Smooth muscle cell (in vitro differentiated cells): ENCODE results near the gene ISLR2. TPM values are rescaled to one million over a fixed set of nuclear protein-coding genes. Genes with fewer than 3 reads are reported as not detected.
"Not testable (repeated sequence)": the region's sequence is repeated elsewhere in the genome, so short reads cannot be mapped to it uniquely, and the experiment has no call there.

Experiments used
- DNase-seq: peaks from one replicate; lab custom pipeline; 2025; ENCODE audit not compliant: unreplicated experiment; lab: John Stamatoyannopoulos, UW
- H2AFZ ChIP-seq: fragments of 200-600 bp; sonication (generic); 2 replicates; pipeline ENCODE4 v1.6.0; 2016; ENCODE audit warnings: antibody characterized with exemption, low read depth, mild to moderate bottlenecking
- H3F3A ChIP-seq: fragments of 200-600 bp; sonication (generic); 2 replicates; pipeline ENCODE4 v1.6.0; 2017; ENCODE audit warnings: antibody characterized with exemption, low read depth
- H3K27ac ChIP-seq: fragments of 200-600 bp; sonication (generic); 2 replicates; pipeline ENCODE4 v1.5.1; 2016; ENCODE audit warnings: low read depth, mild to moderate bottlenecking
- H3K27me3 ChIP-seq: fragments of 200-600 bp; sonication (generic); 2 replicates; pipeline ENCODE4 v1.6.1; 2016; ENCODE audit warnings: low read depth, mild to moderate bottlenecking
- H3K36me3 ChIP-seq: fragments of 200-600 bp; sonication (generic); 2 replicates; pipeline ENCODE4 v1.5.1; 2016; ENCODE audit warnings: low read depth
- H3K4me1 ChIP-seq: fragments of 200-600 bp; sonication (generic); 2 replicates; pipeline ENCODE4 v1.5.1; 2016; ENCODE audit warnings: low read depth
- H3K4me2 ChIP-seq: fragments of 200-600 bp; sonication (generic); 2 replicates; pipeline ENCODE4 v1.6.0; 2016; ENCODE audit warnings: mild to moderate bottlenecking
- H3K4me3 ChIP-seq: fragments of 200-600 bp; sonication (generic); 2 replicates; pipeline ENCODE4 v1.5.1; 2016; ENCODE audit warnings: mild to moderate bottlenecking
- H3K79me2 ChIP-seq: fragments of 200-600 bp; sonication (generic); 2 replicates; pipeline ENCODE4 v1.6.0; 2016; ENCODE audit warnings: low read depth, mild to moderate bottlenecking
- H3K9ac ChIP-seq: fragments of 200-600 bp; sonication (generic); 2 replicates; pipeline ENCODE4 v1.6.0; 2016; ENCODE audit warnings: low read depth
- H3K9me3 ChIP-seq: fragments of 200-600 bp; sonication (generic); replicated peaks from 2 replicates; pipeline ENCODE4 v1.5.1; 2016; ENCODE audit warnings: low read depth
- H4K20me1 ChIP-seq: fragments of 200-600 bp; sonication (generic); 2 replicates; pipeline ENCODE4 v1.6.0; 2016; ENCODE audit warnings: low read depth
- CTCF ChIP-seq: fragments of 200-600 bp; sonication (generic); IDR thresholded peaks from 2 replicates; pipeline ENCODE4 v1.5.1; 2017; ENCODE audit warnings: borderline replicate concordance, mild to moderate bottlenecking, antibody characterized with exemption; ENCODE audit not compliant: insufficient read depth, poor library complexity, severe bottlenecking
- WGBS: methylation state at CpG from one replicate; pipeline ENCODE4 v1.1.7; 2016; ENCODE audit warnings: low lambda C conversion rate; 5-methylcytosine and 5-hydroxymethylcytosine counted together
- polyA plus RNA-seq: library from polyadenylated mRNA; unstranded; fragments of >200 nt; fragmentation: Nextera tagmentation; extraction: Ambion mirVana; gene quantifications from 2 replicates; pipeline ENCODE4 v1.2.1, GENCODE V29; 2016
- total RNA-seq: library from RNA; depleted of rRNA; stranded (reverse); fragments of >200 nt; gene quantifications from 2 replicates; pipeline ENCODE4 v1.2.3, GENCODE V29; 2014

ISLR2 gene
- total and polyA plus RNA-seq, 2 experiments from 2014 or later: 3.0 to 3.8 TPM

DNA sequence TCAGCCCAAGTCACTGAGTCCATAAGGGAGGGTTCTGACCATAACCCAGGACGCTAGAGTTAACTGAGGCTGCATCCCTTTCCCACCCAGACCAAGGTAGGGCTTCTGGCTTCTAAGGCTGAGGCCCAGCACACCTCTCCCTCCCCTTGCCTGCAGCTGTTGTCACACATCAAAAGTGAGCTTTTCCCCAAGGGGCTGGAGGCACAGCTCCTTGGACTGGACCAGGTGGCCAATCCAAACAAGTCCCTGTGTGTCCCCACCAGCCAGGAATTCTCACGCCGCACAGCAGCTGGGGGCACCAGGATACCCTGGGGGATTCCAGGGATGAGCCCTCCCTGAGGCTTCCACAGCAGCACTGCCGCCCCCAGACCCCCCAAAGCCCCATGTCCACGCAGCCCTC lies 22.3 kb upstream of the ISLR2 start:
- Histone ChIP-seq H3F3A (no peaks in the 10 kb centered on the region), H3K4me1 (no peaks in the 10 kb centered on the region), H3K27ac (no peak overlapping the region), H2AFZ (no peak overlapping the region), H3K27me3 (no peaks in the 10 kb centered on the region), H4K20me1 (no peaks in the 10 kb centered on the region), H3K4me2 (no peak overlapping the region), H3K79me2 (no peaks in the 10 kb centered on the region), H3K4me3 (no peak overlapping the region), H3K9me3 (no peaks in the 10 kb centered on the region), H3K36me3 (no peaks in the 10 kb centered on the region), H3K9ac (no peak overlapping the region)
- no peak for DNase-seq
- TF ChIP-seq CTCF: no peak
- WGBS: 88% methylated on average over 5 of the region's 5 CpGs

DNA sequence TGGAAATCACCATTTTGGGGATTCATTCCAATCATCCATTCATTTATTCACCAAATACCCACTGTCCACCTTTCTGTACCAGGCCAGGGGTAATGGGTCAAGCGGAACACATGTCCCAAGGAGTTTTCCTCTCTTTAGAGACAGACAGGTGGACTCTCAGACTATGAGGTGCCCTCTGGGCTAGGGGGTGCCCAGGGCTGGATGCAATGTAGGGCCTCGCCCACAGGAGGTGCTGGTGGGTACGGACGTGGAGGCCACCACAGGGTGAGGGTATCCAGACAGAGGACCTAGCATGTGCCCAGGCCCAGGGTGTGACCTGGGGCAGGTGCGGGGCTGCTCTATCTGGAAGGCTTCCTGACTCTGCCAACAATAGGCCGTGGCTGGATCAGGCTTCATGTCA lies 21.8 kb upstream of the ISLR2 start:
- 93% methylated on average over 6 of the region's 6 CpGs for WGBS

GRCh38 chr15:74109713-74110112 lies 20.7 kb upstream of the ISLR2 start:
- H3K27ac ChIP-seq: no peak overlapping the region
- no peak for TF ChIP-seq CTCF
- no peaks in the 10 kb centered on the region for H3K27me3 ChIP-seq
- no peaks in the 10 kb centered on the region for H3K9me3 ChIP-seq
- no peak overlapping the region for H3K4me2 ChIP-seq
- DNase-seq: no peak
- H4K20me1 ChIP-seq: no peaks in the 10 kb centered on the region
- no peak overlapping the region for H2AFZ ChIP-seq
- H3K9ac ChIP-seq: no peak overlapping the region
- no peak overlapping the region for H3K4me3 ChIP-seq
- no peaks in the 10 kb centered on the region for H3F3A ChIP-seq
- H3K4me1 ChIP-seq: no peaks in the 10 kb centered on the region
- no peaks in the 10 kb centered on the region for H3K36me3 ChIP-seq
- H3K79me2 ChIP-seq: no peaks in the 10 kb centered on the region
- 92% methylated on average over 7 of the region's 7 CpGs for WGBS

More for the DNA sequence above, 21.8 kb upstream of the ISLR2 start:
- DNase-seq, H3K9ac ChIP-seq, H3K79me2 ChIP-seq, H3F3A ChIP-seq, H2AFZ ChIP-seq, H4K20me1 ChIP-seq, H3K9me3 ChIP-seq, H3K4me1 ChIP-seq, H3K27ac ChIP-seq, H3K4me3 ChIP-seq, H3K36me3 ChIP-seq, H3K4me2 ChIP-seq, H3K27me3 ChIP-seq: not testable (repeated sequence)
- TF ChIP-seq CTCF: peak; percentile 23

DNA sequence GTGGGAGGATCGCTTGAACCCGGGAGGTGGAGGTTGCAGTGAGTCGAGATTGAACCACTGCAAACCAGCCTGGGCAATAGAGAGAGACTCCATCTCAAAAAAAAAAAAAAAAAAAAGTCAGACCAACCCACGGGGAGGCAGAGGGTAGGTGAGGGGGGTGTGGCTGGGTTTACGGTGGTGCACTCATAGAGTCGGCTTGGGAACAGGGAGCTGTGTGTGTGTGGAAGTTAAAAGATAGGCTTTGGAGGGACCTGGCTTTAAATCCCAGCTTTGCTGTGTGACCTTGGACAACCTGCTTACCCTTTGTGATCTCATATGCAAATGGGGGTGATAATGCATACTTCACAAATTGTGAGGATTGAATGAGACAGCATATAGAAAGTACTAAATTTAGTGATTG lies 10.0 kb upstream of the ISLR2 start:
- no peaks in the 10 kb centered on the region for H3K36me3 ChIP-seq

More for the DNA sequence above, 10.0 kb upstream of the ISLR2 start:
- Histone ChIP-seq H3K79me2 (no peaks in the 10 kb centered on the region), H3K9me3 (no peaks in the 10 kb centered on the region), H3K4me2 (no peak overlapping the region), H3K27ac (no peak overlapping the region), H3K9ac (no peak overlapping the region), H4K20me1 (no peaks in the 10 kb centered on the region), H3K4me3 (no peak overlapping the region), H3K4me1 (peaks cover 9% of the 10 kb centered on the region), H3K27me3 (no peaks in the 10 kb centered on the region), H2AFZ (no peak overlapping the region), H3F3A (no peaks in the 10 kb centered on the region)
- no peak for TF ChIP-seq CTCF
- 80% methylated on average over 6 of the region's 6 CpGs for WGBS
- DNase-seq: no peak
